Measurements from ENCODE around the gene IAPP.

DNA sequence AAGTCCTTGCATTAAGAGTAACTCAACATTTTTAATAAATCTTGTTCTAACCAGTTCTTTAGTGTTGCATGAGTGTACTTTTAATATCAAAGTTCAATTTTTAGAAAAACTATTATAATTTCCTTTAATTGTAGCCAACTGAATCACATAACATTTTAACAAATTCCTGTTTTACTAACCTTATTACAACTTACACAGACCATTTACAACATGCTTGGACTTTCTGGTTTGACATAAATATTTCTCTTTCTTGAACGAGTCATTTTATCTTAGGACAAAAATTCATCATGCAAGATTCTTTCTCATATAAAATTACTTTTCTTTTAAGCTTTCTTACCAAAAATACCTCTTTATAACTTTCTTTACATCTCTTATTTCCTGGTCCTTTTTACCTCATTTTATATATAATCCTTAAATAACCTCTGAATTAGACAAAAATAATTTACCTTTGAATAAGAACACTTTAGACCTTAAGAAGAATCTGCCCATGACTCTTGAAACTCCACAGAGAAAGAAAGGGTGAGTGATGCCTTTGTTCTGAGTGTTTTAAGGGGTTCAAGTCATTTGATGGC is 41.9 kb upstream of the IAPP start:
- TF ChIP-seq CTCF (IDR thresholded peaks at IDR 0.05; ENCODE audit: insufficient read depth, low read depth, low read length) (no peak), EZH2 (IDR thresholded peaks at IDR 0.05; ENCODE audit: insufficient read depth, low read length) (no peak)
